HL-60 (cell line): Measurements from ENCODE around the gene PTP4A2.

Source experiments
- CTCF ChIP-seq: IDR thresholded peaks from one replicate; pipeline ENCODE4 v1.5.1; 2011; ENCODE audit warnings: low read length, control low read depth, inconsistent platforms; ENCODE audit not compliant: insufficient read depth
- TF ChIP-seq, protein P1 (sequence below): IDR thresholded peaks from 2 replicates; pipeline ENCODE4 v1.6.1; 2012; ENCODE audit warnings: low read depth; ENCODE audit not compliant: insufficient replicate concordance

DNA sequence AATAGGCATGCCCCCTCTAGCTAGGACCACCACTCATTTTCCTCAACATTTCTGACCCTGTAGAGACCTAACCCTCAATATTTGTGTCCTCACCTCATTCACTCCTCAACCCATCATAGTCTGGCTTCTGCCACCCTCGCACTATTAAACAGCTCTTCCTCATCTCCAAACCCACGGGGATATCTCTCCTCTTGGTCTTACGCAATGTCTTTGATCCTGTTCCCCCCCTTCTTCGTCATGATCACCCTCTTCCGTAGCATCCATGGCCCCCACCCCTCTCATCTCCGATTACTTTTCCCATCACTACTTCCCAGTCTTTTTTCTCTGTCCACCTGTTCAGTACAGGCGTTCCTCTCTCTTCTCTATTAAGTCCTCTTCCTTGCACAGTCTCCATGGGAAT lies 70.6 kb downstream of the PTP4A2 start:
- no peak for TF ChIP-seq CTCF
- TF ChIP-seq, protein P1, sequence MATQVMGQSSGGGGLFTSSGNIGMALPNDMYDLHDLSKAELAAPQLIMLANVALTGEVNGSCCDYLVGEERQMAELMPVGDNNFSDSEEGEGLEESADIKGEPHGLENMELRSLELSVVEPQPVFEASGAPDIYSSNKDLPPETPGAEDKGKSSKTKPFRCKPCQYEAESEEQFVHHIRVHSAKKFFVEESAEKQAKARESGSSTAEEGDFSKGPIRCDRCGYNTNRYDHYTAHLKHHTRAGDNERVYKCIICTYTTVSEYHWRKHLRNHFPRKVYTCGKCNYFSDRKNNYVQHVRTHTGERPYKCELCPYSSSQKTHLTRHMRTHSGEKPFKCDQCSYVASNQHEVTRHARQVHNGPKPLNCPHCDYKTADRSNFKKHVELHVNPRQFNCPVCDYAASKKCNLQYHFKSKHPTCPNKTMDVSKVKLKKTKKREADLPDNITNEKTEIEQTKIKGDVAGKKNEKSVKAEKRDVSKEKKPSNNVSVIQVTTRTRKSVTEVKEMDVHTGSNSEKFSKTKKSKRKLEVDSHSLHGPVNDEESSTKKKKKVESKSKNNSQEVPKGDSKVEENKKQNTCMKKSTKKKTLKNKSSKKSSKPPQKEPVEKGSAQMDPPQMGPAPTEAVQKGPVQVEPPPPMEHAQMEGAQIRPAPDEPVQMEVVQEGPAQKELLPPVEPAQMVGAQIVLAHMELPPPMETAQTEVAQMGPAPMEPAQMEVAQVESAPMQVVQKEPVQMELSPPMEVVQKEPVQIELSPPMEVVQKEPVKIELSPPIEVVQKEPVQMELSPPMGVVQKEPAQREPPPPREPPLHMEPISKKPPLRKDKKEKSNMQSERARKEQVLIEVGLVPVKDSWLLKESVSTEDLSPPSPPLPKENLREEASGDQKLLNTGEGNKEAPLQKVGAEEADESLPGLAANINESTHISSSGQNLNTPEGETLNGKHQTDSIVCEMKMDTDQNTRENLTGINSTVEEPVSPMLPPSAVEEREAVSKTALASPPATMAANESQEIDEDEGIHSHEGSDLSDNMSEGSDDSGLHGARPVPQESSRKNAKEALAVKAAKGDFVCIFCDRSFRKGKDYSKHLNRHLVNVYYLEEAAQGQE = no peak
